ENCODE results near the gene SLC47A1.

SLC47A1 gene

GRCh38 chr17:19613979-19614378 is 80.3 kb downstream of the SLC47A1 start:
- DNase-seq = no peak

DNA sequence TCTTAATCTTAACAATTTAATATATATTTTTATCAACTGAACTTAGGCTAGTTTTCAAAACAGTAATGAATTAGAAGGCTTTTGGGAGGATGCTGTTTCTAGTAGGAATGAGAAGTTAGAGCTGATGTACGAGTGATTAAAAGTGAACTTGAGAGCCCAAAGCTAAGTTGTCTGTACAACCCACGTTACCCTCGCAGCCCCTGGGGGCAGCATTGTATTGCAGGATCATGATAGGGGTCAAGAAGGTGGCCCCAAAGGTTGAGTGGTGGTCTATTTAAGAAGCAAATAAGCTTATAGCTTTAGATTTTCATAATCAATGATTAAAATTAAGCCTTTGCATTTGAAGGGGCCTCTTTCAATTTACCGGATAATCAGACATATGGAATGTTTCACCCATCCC is 81.2 kb downstream of the SLC47A1 start:
- no peak for DNase-seq

DNA sequence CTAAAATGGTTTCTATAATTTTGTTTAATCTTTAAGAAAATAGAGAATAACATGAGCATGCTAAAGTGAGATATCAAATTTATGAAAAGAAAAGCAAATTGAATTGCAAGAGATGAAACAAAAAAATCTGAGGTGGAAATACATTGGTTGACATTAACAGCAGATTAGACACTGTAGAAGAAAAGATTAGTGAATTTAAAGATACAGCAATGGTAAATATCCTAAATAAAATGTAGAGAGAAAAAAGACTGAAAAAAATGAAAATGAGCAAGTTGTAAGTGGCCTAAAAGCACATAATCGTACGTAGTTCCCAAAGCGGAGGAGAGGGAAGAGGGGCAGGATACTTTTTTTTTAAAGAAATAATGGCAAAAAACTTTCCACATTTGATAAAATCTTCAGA is 84.4 kb downstream of the SLC47A1 start:
- DNase-seq = no peak

GRCh38 chr17:19619705-19620325 is 86.2 kb downstream of the SLC47A1 start:
- no peak for DNase-seq

DNA sequence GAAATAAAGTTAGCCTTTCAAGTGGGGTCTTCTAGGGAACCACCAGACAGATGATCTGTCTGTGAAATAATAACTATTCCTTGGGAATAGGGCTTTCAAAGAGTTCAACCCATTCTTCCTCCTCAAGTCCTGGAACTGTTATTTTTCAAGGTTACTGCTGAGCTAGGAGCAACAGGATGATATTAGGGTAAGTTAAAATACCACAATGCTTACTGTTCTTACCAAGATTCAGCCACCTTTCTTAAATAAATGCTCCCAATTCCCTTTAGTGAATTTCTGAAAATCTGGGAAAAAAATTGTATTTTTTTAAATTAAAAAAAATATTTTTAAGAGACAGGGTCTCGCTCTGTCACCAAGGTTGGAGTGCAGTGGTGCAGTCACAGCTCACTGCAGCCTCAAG is 88.0 kb downstream of the SLC47A1 start:
- DNase-seq = no peak

- no peak for DNase-seq
Measured at GRCh38 chr17:19626079-19626478, 92.4 kb downstream of the SLC47A1 start.
